NCI-H1048 (cell line): ENCODE results near the gene PLCD3.
"Not testable (repeated sequence)": the region's sequence is repeated elsewhere in the genome, so short reads cannot be mapped to it uniquely, and the experiment has no call there.

Experiments
- DNase-seq: peaks from one replicate; lab custom pipeline; 2025; lab: John Stamatoyannopoulos, UW

PLCD3 gene

DNA sequence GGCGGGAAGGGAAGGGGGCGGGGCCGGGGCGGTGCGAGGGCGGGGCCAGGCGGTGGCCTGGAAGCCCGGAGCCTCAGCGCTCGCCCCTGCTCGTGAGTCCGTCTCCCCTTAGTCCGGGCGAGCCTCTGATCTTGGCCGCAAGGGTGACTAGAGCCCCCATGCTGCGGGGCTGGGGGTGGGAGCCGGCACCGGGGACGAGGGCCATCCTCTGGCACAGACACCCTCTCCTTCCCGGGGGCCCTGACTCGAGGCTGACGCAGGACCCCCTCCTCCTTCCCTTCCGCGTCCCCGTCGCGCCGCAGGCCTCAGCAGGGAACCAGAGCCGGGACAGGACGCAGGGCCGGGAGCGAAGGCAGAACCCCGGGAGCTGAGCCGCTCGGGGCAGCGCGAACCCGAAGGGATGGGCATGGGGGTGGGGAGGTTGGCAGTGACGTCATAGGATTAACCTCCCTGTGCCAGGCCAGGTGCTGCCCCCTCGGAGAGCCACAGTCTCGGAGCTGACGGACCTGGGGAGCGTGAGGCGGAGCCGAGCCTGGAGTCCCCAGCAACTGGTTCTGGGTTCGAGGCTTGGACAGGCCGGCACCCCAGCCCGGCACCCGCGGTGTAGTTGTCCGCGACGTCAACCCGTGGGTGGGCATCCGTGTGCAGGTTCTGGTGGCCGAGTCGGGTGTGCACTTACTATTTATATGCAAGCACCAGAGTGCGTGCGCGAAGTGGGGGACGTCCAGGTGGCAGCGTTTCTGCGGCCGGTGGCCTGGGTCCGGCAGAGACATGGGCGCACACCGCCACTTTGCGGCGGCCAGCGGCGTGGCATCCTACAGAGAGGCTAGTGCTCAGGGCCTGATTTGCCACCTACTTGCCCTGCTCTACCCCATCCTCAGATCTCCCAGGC, 503 bp upstream of the PLCD3 start:
- DNase-seq: no peak

DNA sequence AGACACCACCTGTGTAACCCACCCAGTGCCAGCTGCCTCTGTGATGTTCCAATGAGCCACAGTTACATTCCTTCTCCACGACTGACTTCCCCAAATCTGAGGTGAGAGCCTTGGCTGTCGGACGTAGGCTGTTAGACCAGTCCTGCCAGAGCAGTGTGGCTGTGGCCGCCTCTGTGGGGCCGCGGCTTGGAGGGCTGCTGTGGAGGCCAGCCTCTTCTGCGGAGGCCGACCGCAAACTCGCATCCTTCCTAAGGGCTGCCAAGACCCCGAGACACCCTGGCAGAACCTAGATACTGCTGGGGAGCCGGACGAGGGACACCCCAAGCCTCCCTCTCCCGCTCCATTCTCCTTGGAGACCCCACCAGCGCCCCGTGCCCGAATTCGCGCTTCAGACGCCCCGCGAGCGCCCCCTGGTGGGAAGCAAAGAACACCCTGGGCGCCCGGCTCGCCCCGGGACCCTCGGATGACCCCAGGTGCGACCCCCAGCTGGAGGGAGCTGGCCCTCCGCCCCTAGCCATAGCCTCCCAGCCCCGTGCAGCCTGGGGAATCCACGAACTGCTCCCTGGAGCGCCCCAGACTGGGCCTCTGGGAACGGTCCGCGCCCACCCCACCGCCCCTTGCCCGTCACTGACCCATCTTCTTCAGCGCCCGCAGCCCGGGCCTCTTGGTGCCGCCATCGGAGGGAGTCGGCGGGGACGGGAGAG, 547 bp downstream of the PLCD3 start:
- DNase-seq: no peak

DNA sequence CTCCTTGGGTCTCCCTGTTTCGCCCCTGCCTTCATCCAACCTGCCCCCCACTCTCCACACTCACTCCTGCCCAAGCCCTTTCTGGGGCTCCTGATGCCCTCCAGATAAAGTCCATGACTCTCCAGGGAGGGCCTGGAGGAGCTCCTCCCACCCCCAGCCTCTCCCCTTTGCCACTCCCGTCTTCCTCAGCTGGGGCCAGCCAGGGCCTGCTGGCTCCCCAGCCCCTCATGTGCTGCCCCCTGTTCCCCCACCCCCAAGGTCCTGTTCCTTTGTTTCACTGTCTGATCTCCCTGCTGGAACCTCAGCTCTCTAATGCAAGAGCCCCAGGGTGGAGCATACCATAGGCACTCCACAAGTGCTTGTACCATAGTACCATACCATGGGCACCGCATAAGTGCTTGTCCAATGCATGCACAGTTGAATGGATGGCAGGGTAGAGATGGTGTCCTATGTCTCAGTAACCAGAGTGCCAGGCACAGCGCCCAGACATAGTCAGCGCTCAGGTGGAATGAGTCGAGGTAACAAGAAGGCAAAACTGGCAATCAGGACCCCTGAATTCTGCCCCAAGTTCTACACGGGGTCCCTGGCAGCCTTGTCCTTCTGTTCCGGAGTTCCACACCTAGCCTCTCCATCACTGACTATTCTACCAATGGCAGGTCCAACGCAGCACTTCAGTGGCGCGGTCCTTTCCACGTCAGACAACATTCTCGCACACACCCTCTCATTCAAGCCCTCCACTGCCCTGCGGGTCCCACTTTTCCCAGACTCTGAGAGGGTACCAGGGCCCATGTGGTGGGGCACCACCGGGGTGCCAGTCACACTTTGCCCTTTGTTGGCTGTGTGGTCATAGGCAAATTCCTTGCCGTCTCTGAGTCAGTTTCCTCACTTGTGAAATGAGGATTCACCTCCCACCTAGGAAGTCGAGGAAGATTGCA, 1.4 kb downstream of the PLCD3 start:
- no peak for DNase-seq

DNA sequence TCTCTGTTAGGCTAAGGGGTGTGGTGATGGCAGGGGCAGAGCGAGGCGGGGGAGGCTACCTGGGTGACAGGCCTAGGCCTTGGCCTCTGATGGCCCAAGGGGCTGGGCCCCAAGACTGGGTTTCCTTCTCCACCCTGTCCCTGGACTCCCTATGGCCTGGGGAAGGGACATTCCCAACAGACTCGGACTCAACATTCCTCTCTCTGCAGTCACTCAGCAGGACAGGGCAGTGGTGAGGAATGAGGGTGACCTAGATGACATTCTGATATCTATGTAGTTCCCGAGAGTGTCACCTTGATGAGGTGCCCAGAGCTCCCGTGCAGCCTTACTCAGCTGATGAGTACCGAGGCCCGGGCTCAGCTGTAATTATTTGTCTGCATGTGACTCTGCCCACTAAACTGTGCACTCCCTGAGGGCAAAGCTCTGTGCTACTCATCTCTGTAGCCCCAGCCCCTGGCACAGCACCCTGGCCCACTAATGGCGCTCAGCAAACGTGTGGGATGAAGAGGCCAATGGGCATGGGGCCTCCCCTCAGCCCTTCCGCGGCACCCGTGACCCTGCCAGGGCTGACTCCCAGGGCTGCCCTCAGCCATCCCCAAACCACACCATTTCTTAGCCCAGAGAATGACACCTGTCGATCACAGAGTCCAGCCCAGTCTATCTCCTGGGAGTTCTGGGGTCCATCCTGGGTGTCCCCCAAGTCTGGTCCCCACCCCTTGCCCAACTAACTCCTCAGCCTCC, 2.2 kb downstream of the PLCD3 start:
- DNase-seq: no peak

DNA sequence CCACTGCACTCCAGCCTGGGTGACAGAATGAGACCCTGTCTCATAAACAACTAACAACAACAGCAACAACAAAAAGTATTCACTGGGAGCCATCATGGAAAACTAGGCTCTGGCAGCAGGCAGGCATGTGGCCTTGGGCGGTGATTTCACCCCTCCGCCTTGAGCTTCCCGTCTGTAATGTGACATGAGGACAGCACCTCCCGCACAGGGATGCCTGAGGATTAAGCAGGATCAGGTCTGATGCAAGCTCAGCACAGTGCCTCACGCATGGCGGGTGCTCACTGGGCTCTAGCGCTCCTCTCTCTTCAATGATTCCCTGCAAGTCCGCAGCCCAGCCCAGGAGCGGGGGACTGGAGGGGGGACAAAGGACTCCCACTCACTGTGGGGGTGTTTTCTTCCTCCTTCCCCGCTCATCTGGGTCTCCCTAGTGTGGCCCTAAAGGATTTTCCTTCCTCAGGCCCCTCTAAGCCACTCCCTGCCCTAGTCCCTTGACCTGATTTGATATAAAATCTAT, 2.8 kb downstream of the PLCD3 start:
- no peak for DNase-seq

DNA sequence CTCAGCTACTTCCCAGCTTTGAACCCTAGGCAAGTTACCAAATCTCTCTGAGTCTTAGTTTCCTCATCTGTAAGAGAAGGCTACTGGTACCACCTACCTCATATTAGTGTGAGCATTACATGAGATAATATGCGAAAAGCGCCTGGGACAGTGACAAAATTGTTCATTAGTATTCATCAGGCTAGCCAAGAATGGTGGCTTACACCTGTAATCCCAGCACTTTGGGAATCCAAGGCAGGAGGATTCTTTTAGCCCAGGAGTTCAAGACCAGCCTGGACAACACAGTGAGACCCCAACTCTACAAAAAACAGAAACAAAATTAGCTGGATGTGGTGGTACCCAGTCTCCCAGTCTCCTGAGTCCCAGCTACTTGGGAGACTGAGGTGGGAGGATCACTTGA, 3.3 kb downstream of the PLCD3 start:
- DNase-seq: no peak

- no peak for DNase-seq
Observed at GRCh38 chr17:45128331-45128730, 4.0 kb downstream of the PLCD3 start.

GRCh38 chr17:45127548-45128300, 4.6 kb downstream of the PLCD3 start:
- no peak for DNase-seq

DNA sequence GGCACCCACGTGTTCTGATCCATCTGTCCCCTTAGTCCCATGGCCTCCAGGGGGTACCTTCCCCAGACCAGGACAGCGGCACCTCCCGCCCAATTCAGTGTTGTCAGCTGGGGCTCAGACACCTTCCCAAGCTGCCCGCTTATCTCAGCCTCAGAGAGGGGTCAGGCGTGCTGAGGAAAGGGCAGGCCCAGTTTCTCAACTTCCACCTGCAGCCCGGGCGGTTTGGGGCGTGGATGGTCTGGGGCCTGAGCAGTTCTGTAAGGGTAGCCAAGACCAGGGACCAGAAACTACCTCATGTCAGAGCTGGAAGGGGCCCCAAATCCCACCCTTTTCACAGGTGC, 5.1 kb downstream of the PLCD3 start:
- no peak for DNase-seq

- no peak for DNase-seq
Observed at GRCh38 chr17:45125509-45125908, 6.8 kb downstream of the PLCD3 start.

GRCh38 chr17:45124797-45125122, 7.6 kb downstream of the PLCD3 start:
- not testable (repeated sequence) for DNase-seq

DNA sequence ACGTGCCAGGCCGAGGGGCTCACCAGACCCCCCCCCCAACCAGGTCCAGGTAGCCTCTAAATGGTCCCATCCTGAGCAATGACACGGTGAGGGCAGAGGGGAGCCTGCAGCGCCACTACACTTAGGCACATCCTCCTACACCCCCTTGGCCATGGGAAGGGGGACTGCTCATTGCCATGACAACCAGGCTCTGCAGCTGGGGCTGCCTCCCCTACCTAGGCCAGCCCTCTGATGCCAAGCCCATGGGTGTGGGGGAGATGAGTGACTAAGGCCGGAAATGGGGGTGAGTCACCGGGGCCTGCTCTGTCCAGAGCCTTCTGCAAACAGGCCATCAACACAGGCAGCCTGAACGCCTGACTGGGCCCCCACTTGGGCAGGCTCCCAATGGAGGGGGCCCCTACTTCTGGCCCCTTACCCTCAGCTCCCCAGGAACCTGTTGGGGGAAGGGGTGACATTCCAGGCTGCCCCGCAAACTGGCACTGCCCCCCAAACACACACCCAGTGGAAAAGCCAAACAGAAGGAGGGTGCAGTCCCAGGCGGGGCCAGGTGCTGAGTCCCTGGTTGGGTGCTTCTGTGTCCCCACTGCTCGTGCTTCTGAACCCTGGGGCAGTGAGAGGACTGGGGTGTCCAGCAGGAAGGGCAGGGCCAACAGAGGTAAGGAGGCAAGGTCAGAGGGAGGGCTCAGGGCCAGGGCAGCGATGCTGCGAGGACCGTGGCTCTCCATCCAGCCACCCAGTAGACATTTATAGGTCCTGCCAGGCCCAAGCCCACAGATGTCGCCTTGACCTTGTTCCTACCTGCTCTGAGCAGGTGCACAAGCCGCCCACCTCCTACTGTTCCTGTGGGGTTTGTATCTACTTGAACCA, 8.2 kb downstream of the PLCD3 start:
- DNase-seq: no peak

- no peak for DNase-seq
Observed at GRCh38 chr17:45123076-45123770, 9.1 kb downstream of the PLCD3 start.

- no peak for DNase-seq
Observed at GRCh38 chr17:45121055-45121454, 11.3 kb downstream of the PLCD3 start.

GRCh38 chr17:45120558-45120957, 11.8 kb downstream of the PLCD3 start:
- no peak for DNase-seq

- DNase-seq: no peak
Observed at GRCh38 chr17:45119964-45120363, 12.4 kb downstream of the PLCD3 start.

GRCh38 chr17:45118691-45119090, 13.6 kb downstream of the PLCD3 start:
- DNase-seq: no peak

DNA sequence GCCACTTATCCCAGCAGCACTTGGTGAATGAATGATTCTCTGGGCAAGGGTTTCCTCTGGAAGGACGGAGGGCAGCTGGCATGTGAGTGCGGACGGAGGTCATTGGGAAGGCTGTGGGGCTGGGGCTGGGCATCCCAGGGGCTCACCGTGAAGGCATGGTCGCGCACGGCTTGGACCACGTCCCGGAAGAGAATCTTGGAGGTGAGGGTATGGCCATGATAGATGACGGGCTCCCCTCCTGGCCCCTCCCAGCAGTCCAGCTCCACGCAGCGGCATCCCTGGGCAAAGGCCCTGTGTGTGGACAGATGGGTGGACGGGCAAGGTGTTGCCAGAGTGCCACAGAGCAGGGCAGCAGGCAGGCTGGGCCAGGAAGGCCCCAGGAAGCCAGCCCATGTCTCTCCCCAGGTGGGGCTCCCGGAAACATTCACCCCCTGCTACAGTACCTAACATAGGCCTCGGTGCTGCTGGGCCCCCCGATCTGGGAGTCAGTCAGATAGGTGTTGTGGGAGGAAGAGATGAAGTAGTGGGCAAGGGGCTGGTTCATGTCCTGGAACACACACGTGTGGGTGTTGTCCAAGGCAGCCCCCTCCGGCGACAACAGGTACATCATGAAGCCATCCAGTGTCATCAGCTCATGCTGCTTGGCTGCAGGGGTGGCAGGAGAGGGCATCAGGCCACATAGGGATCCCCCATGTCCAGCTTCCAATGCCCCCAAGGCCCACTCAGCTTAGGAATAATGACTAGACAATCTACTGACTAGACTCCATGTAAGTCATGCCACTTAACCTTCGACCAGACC, 14.3 kb downstream of the PLCD3 start:
- DNase-seq: no peak
